ENCODE measurements around the gene CDH5. TPM values are rescaled to one million over a fixed set of nuclear protein-coding genes. Genes with fewer than 3 reads are reported as not detected.
A peak's percentile ranks its signal among the peaks of the same experiment; 100 is the strongest.

Gene CDH5
- total RNA-seq, 1 experiment from 2014 or later: not detected

DNA sequence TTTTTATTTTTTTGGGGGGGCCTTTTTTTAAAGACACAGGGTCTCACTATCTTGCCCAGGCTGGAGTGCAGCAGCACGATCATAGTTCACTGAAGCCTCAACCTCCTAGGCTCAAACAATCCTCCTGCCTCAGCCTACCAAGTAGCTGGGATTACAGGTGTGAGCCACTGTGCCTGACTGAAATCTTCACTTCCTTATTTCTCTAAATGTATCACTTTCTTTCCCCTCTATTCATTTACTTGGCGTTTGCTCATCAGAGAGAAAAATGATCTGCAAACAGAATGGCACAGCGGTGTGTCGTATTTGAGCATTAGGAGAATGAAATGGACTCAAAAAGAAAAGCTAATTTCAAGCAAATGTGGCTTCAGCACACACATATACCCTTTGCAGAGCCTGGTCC lies 44.3 kb upstream of the CDH5 start:
- no peaks in the 10 kb centered on the region for H3K4me1 ChIP-seq (ENCODE audit: insufficient read depth, low read length)
- intact Hi-C loops (cut with micrococcal nuclease): no loop called here
- no peak for ATAC-seq
- H3K4me2 ChIP-seq (ENCODE audit: low read length): no peak overlapping the region
- no peaks in the 10 kb centered on the region for H3K36me3 ChIP-seq (ENCODE audit: low read depth, low read length)
- no TSS peak for BruUV-seq (replicated peaks)
- no peaks in the 10 kb centered on the region for H3K9me2 ChIP-seq (replicated peaks; ENCODE audit: low read length)
- no peaks in the 10 kb centered on the region for H3F3A ChIP-seq (ENCODE audit: low read length, unreplicated experiment)
- H3K79me2 ChIP-seq (ENCODE audit: low read length): no peaks in the 10 kb centered on the region
- H2AFZ ChIP-seq (ENCODE audit: low read length): no peak overlapping the region
- CTCF ChIA-PET: no interaction called here
- TF ChIP-seq, protein P1, sequence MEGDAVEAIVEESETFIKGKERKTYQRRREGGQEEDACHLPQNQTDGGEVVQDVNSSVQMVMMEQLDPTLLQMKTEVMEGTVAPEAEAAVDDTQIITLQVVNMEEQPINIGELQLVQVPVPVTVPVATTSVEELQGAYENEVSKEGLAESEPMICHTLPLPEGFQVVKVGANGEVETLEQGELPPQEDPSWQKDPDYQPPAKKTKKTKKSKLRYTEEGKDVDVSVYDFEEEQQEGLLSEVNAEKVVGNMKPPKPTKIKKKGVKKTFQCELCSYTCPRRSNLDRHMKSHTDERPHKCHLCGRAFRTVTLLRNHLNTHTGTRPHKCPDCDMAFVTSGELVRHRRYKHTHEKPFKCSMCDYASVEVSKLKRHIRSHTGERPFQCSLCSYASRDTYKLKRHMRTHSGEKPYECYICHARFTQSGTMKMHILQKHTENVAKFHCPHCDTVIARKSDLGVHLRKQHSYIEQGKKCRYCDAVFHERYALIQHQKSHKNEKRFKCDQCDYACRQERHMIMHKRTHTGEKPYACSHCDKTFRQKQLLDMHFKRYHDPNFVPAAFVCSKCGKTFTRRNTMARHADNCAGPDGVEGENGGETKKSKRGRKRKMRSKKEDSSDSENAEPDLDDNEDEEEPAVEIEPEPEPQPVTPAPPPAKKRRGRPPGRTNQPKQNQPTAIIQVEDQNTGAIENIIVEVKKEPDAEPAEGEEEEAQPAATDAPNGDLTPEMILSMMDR (conservative IDR thresholded peaks at IDR 0.05; ENCODE audit: low read depth, low read length): no peak
- TF ChIP-seq EZH2 (IDR thresholded peaks at IDR 0.05; ENCODE audit: low read length, unreplicated experiment) (no peak), EZH2phosphoT487 (IDR thresholded peaks at IDR 0.05; ENCODE audit: borderline replicate concordance, low read length) (no peak)
- H3K27me3 ChIP-seq (ENCODE audit: low read length): no peaks in the 10 kb centered on the region
- no peaks in the 10 kb centered on the region for H3K9me3 ChIP-seq (ENCODE audit: low read length)
- DNase-seq: no peak
- no peak overlapping the region for H3K4me3 ChIP-seq (ENCODE audit: low read length)
- H4K20me1 ChIP-seq (ENCODE audit: low read length): no peaks in the 10 kb centered on the region
- no peak overlapping the region for H3K27ac ChIP-seq (ENCODE audit: low read length)
- no peak overlapping the region for H3K9ac ChIP-seq (ENCODE audit: low read length)
- POLR2A ChIA-PET (ENCODE audit: unreplicated experiment): no interaction called here

DNA sequence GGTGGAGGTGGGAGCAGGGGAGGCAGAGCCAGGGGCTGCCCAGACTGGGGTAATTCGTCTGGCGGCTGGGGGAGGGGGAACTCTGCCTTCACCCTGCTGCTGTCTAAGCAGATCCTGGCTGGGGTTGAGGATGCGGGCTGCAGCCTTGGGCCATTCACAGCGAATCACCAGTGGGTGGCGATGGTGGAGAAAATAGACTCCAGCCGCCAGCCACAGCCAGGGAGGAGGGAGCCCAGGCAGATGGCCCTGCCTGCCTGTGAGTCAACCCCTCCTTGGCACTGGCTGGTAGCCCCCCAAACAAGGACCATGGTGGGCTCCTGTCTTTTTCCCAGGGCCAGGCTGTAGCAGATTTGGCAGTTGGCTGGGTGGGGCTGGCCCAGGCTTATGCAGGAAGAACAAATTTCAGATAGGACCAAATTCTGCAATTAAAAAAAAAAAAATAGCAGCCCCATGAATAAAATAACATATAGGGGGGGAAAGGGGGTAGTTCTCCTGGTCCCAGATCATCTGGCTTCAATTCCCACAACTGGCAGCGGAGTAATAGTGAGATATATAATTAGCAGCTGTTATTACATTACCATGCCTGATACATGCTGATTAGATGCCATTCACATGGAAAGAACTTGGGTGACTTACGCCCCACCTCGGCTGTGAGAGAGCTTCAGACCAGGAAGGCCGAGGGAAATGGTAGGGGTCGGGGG lies 41.5 kb upstream of the CDH5 start:
- TF ChIP-seq, protein P1 (conservative IDR thresholded peaks at IDR 0.05; ENCODE audit: low read depth, low read length): peak; percentile 43
- no peak for TF ChIP-seq EZH2phosphoT487 (IDR thresholded peaks at IDR 0.05; ENCODE audit: borderline replicate concordance, low read length)
- CTCF ChIA-PET: no interaction called here
- H3K9ac ChIP-seq (ENCODE audit: low read length): no peak overlapping the region
- no TSS peak for BruUV-seq (replicated peaks)
- H3F3A ChIP-seq (ENCODE audit: low read length, unreplicated experiment): no peaks in the 10 kb centered on the region
- peak; percentile 92 for ATAC-seq
- H3K36me3 ChIP-seq (ENCODE audit: low read depth, low read length): no peaks in the 10 kb centered on the region
- H3K9me2 ChIP-seq (replicated peaks; ENCODE audit: low read length): no peaks in the 10 kb centered on the region
- H3K9me3 ChIP-seq (ENCODE audit: low read length): no peaks in the 10 kb centered on the region
- no peak overlapping the region for H3K4me3 ChIP-seq (ENCODE audit: low read length)
- H3K4me2 ChIP-seq (ENCODE audit: low read length): no peak overlapping the region
- H3K27ac ChIP-seq (ENCODE audit: low read length): no peak overlapping the region
- H2AFZ ChIP-seq (ENCODE audit: low read length): no peak overlapping the region
- H4K20me1 ChIP-seq (ENCODE audit: low read length): no peaks in the 10 kb centered on the region
- no peaks in the 10 kb centered on the region for H3K79me2 ChIP-seq (ENCODE audit: low read length)
- H3K27me3 ChIP-seq (ENCODE audit: low read length): no peaks in the 10 kb centered on the region
- DNase-seq: peak; percentile 49
- H3K4me1 ChIP-seq (ENCODE audit: insufficient read depth, low read length): no peaks in the 10 kb centered on the region
- POLR2A ChIA-PET (ENCODE audit: unreplicated experiment): no interaction called here
- intact Hi-C loops (cut with micrococcal nuclease): no loop called here

DNA sequence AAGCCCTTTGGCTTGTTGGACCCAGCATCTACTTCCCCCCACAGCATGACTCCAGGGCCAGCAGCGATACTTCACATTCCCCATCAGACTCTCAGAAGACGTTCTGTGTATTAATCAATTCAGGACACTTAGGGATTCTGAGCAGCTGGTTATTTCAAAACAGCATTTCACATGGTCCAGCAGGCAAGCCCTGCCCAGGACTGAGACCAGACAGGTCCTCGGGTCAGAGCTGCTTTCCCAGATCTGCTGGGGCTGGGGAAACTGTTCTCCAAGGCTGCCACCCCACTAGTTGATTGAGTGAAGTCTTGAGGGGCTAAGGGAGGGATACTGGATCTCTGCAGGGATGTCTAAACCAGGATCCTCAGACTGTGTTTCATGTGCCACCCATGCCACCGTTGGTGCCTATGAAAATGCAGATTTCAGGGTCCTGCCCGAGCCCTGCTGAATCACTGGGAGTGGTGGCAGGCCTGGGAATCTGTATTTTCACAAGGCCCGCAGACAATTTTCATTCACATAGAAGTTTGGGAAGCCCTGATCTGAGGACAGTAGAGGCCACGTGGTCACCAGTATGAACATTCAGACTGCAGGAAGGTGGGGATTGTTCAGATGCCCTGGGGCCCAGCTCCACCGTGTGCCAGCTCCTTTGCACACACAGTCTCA lies 40.6 kb upstream of the CDH5 start:
- H3K27me3 ChIP-seq (ENCODE audit: low read length): no peaks in the 10 kb centered on the region
- ATAC-seq (no peak), DNase-seq (no peak)
- H3K9me2 ChIP-seq (replicated peaks; ENCODE audit: low read length): no peaks in the 10 kb centered on the region
- no peaks in the 10 kb centered on the region for H3K4me1 ChIP-seq (ENCODE audit: insufficient read depth, low read length)
- no peak overlapping the region for H3K4me2 ChIP-seq (ENCODE audit: low read length)
- TF ChIP-seq EZH2phosphoT487 (IDR thresholded peaks at IDR 0.05; ENCODE audit: borderline replicate concordance, low read length) (no peak), EZH2 (IDR thresholded peaks at IDR 0.05; ENCODE audit: low read length, unreplicated experiment) (no peak)
- no peaks in the 10 kb centered on the region for H3K79me2 ChIP-seq (ENCODE audit: low read length)
- H3F3A ChIP-seq (ENCODE audit: low read length, unreplicated experiment): no peaks in the 10 kb centered on the region
- no peaks in the 10 kb centered on the region for H3K36me3 ChIP-seq (ENCODE audit: low read depth, low read length)
- CTCF ChIA-PET: no interaction called here
- H3K4me3 ChIP-seq (ENCODE audit: low read length): no peak overlapping the region
- H3K9me3 ChIP-seq (ENCODE audit: low read length): no peaks in the 10 kb centered on the region
- no peak overlapping the region for H3K27ac ChIP-seq (ENCODE audit: low read length)
- H4K20me1 ChIP-seq (ENCODE audit: low read length): no peaks in the 10 kb centered on the region
- BruUV-seq (replicated peaks): no TSS peak
- POLR2A ChIA-PET (ENCODE audit: unreplicated experiment): no interaction called here
- H3K9ac ChIP-seq (ENCODE audit: low read length): no peak overlapping the region
- H2AFZ ChIP-seq (ENCODE audit: low read length): no peak overlapping the region
- intact Hi-C loops (cut with micrococcal nuclease): no loop called here

Data from PC-3 (cell line).